ENCODE results near the gene UNK.
"Not testable (repeated sequence)": the region's sequence is repeated elsewhere in the genome, so short reads cannot be mapped to it uniquely, and the experiment has no call there.

The UNK gene

GRCh38 chr17:75754378-75755204 lies 30.0 kb upstream of the UNK start:
- H3K9ac ChIP-seq (ENCODE audit: low read depth in 1 of 2, low read length in 2 of 2), result peak overlapping the region in 1 of 2 donors; percentile 51
- no peaks in the 10 kb centered on the region for H3K9me3 ChIP-seq (ENCODE audit: control insufficient read depth in 1 of 2, low read length in 2 of 2)
- no peak overlapping the region for H3K27ac ChIP-seq (ENCODE audit: low read depth, low read length)
- H3K36me3 ChIP-seq (ENCODE audit: control insufficient read depth in 1 of 2, insufficient read depth in 2 of 2, low read length in 2 of 2), result peaks cover 12 to 78% of the 10 kb centered on the region in 2 donors
- H3K4me3 ChIP-seq (ENCODE audit: low read depth in 1 of 2, low read length in 2 of 2), result no peak overlapping the region
- H3K27me3 ChIP-seq (ENCODE audit: control insufficient read depth in 1 of 2, insufficient read depth in 2 of 2, low read length in 2 of 2), result no peaks in the 10 kb centered on the region
- H3K4me1 ChIP-seq (ENCODE audit: control insufficient read depth in 1 of 2, insufficient read depth in 2 of 2, low read length in 2 of 2), result peaks cover 4 to 9% of the 10 kb centered on the region in 2 donors

GRCh38 chr17:75755205-75755901 lies 29.3 kb upstream of the UNK start:
- no peaks in the 10 kb centered on the region for H3K9me3 ChIP-seq (ENCODE audit: control insufficient read depth in 1 of 2, low read length in 2 of 2)
- peaks cover 9 to 73% of the 10 kb centered on the region in 2 donors for H3K36me3 ChIP-seq (ENCODE audit: control insufficient read depth in 1 of 2, insufficient read depth in 2 of 2, low read length in 2 of 2)
- H3K4me1 ChIP-seq (ENCODE audit: control insufficient read depth in 1 of 2, insufficient read depth in 2 of 2, low read length in 2 of 2), result peaks cover 4 to 9% of the 10 kb centered on the region in 2 donors
- H3K27me3 ChIP-seq (ENCODE audit: control insufficient read depth in 1 of 2, insufficient read depth in 2 of 2, low read length in 2 of 2), result no peaks in the 10 kb centered on the region
- no peak overlapping the region for H3K9ac ChIP-seq (ENCODE audit: low read depth in 1 of 2, low read length in 2 of 2)
- no peak overlapping the region for H3K27ac ChIP-seq (ENCODE audit: low read depth, low read length)
- no peak overlapping the region for H3K4me3 ChIP-seq (ENCODE audit: low read depth in 1 of 2, low read length in 2 of 2)

GRCh38 chr17:75755990-75756389 lies 28.6 kb upstream of the UNK start:
- no peak overlapping the region for H3K4me3 ChIP-seq (ENCODE audit: low read depth in 1 of 2, low read length in 2 of 2)
- no peaks in the 10 kb centered on the region for H3K9me3 ChIP-seq (ENCODE audit: control insufficient read depth in 1 of 2, low read length in 2 of 2)
- H3K9ac ChIP-seq (ENCODE audit: low read depth in 1 of 2, low read length in 2 of 2), result no peak overlapping the region
- peaks cover 4 to 9% of the 10 kb centered on the region in 2 donors for H3K4me1 ChIP-seq (ENCODE audit: control insufficient read depth in 1 of 2, insufficient read depth in 2 of 2, low read length in 2 of 2)
- H3K36me3 ChIP-seq (ENCODE audit: control insufficient read depth in 1 of 2, insufficient read depth in 2 of 2, low read length in 2 of 2), result peaks cover 5 to 67% of the 10 kb centered on the region in 2 donors
- no peak overlapping the region for H3K27ac ChIP-seq (ENCODE audit: low read depth, low read length)
- no peaks in the 10 kb centered on the region for H3K27me3 ChIP-seq (ENCODE audit: control insufficient read depth in 1 of 2, insufficient read depth in 2 of 2, low read length in 2 of 2)

- Histone ChIP-seq H3K4me3 (ENCODE audit: low read depth in 1 of 2, low read length in 2 of 2) (no peak overlapping the region), H3K4me1 (ENCODE audit: control insufficient read depth in 1 of 2, insufficient read depth in 2 of 2, low read length in 2 of 2) (peaks cover 4 to 9% of the 10 kb centered on the region in 2 donors), H3K36me3 (ENCODE audit: control insufficient read depth in 1 of 2, insufficient read depth in 2 of 2, low read length in 2 of 2) (peaks cover 5 to 63% of the 10 kb centered on the region in 2 donors), H3K27me3 (ENCODE audit: control insufficient read depth in 1 of 2, insufficient read depth in 2 of 2, low read length in 2 of 2) (no peaks in the 10 kb centered on the region), H3K9ac (ENCODE audit: low read depth in 1 of 2, low read length in 2 of 2) (no peak overlapping the region), H3K27ac (ENCODE audit: low read depth, low read length) (no peak overlapping the region), H3K9me3 (ENCODE audit: control insufficient read depth in 1 of 2, low read length in 2 of 2) (no peaks in the 10 kb centered on the region)
Measured at GRCh38 chr17:75756451-75757085, 28.0 kb upstream of the UNK start.

GRCh38 chr17:75757086-75757681 lies 27.4 kb upstream of the UNK start:
- no peak overlapping the region for H3K9ac ChIP-seq (ENCODE audit: low read depth in 1 of 2, low read length in 2 of 2)
- H3K4me1 ChIP-seq (ENCODE audit: control insufficient read depth in 1 of 2, insufficient read depth in 2 of 2, low read length in 2 of 2), result peaks cover 4 to 9% of the 10 kb centered on the region in 2 donors
- no peaks in the 10 kb centered on the region for H3K9me3 ChIP-seq (ENCODE audit: control insufficient read depth in 1 of 2, low read length in 2 of 2)
- no peak overlapping the region for H3K4me3 ChIP-seq (ENCODE audit: low read depth in 1 of 2, low read length in 2 of 2)
- peaks cover 5 to 57% of the 10 kb centered on the region in 2 donors for H3K36me3 ChIP-seq (ENCODE audit: control insufficient read depth in 1 of 2, insufficient read depth in 2 of 2, low read length in 2 of 2)
- no peak overlapping the region for H3K27ac ChIP-seq (ENCODE audit: low read depth, low read length)
- H3K27me3 ChIP-seq (ENCODE audit: control insufficient read depth in 1 of 2, insufficient read depth in 2 of 2, low read length in 2 of 2), result no peaks in the 10 kb centered on the region

GRCh38 chr17:75758131-75758905 lies 26.3 kb upstream of the UNK start:
- no peak overlapping the region for H3K4me3 ChIP-seq (ENCODE audit: low read depth in 1 of 2, low read length in 2 of 2)

GRCh38 chr17:75759457-75759856 lies 25.1 kb upstream of the UNK start:
- Histone ChIP-seq H3K27me3 (ENCODE audit: control insufficient read depth in 1 of 2, insufficient read depth in 2 of 2, low read length in 2 of 2) (no peaks in the 10 kb centered on the region), H3K36me3 (ENCODE audit: control insufficient read depth in 1 of 2, insufficient read depth in 2 of 2, low read length in 2 of 2) (peaks cover 0 to 52% of the 10 kb centered on the region in 2 donors), H3K9ac (ENCODE audit: low read depth in 1 of 2, low read length in 2 of 2) (no peak overlapping the region), H3K9me3 (ENCODE audit: control insufficient read depth in 1 of 2, low read length in 2 of 2) (no peaks in the 10 kb centered on the region), H3K4me1 (ENCODE audit: control insufficient read depth in 1 of 2, insufficient read depth in 2 of 2, low read length in 2 of 2) (peaks cover 10 to 18% of the 10 kb centered on the region in 2 donors), H3K27ac (ENCODE audit: low read depth, low read length) (no peak overlapping the region), H3K4me3 (ENCODE audit: low read depth in 1 of 2, low read length in 2 of 2) (no peak overlapping the region)

More at GRCh38 chr17:75758131-75758905, 26.3 kb upstream of the UNK start:
- Histone ChIP-seq H3K27ac (ENCODE audit: low read depth, low read length) (no peak overlapping the region), H3K4me1 (ENCODE audit: control insufficient read depth in 1 of 2, insufficient read depth in 2 of 2, low read length in 2 of 2) (peaks cover 4 to 12% of the 10 kb centered on the region in 2 donors), H3K9me3 (ENCODE audit: control insufficient read depth in 1 of 2, low read length in 2 of 2) (no peaks in the 10 kb centered on the region), H3K36me3 (ENCODE audit: control insufficient read depth in 1 of 2, insufficient read depth in 2 of 2, low read length in 2 of 2) (peaks cover 0 to 54% of the 10 kb centered on the region in 2 donors), H3K27me3 (ENCODE audit: control insufficient read depth in 1 of 2, insufficient read depth in 2 of 2, low read length in 2 of 2) (no peaks in the 10 kb centered on the region), H3K9ac (ENCODE audit: low read depth in 1 of 2, low read length in 2 of 2) (no peak overlapping the region)

GRCh38 chr17:75759978-75760640 lies 24.5 kb upstream of the UNK start:
- H3K36me3 ChIP-seq (ENCODE audit: control insufficient read depth in 1 of 2, insufficient read depth in 2 of 2, low read length in 2 of 2), result peaks cover 0 to 48% of the 10 kb centered on the region in 2 donors
- peaks cover 10 to 15% of the 10 kb centered on the region in 2 donors for H3K4me1 ChIP-seq (ENCODE audit: control insufficient read depth in 1 of 2, insufficient read depth in 2 of 2, low read length in 2 of 2)
- H3K9ac ChIP-seq (ENCODE audit: low read depth in 1 of 2, low read length in 2 of 2); H3K9me3 ChIP-seq (ENCODE audit: control insufficient read depth in 1 of 2, low read length in 2 of 2); H3K27ac ChIP-seq (ENCODE audit: low read depth, low read length); H3K27me3 ChIP-seq (ENCODE audit: control insufficient read depth in 1 of 2, insufficient read depth in 2 of 2, low read length in 2 of 2); H3K4me3 ChIP-seq (ENCODE audit: low read depth in 1 of 2, low read length in 2 of 2): not testable (repeated sequence)

All from duodenal mucosa (tissue), 2 donors.